ENCODE measurements around the gene LAMA2.

Gene LAMA2

GRCh38 chr6:129041563-129041962 lies 158.6 kb downstream of the LAMA2 start:
- TF ChIP-seq GATA3 (IDR thresholded peaks at IDR 0.05; ENCODE audit: low read depth, low read length) (no peak), GATA2 (IDR thresholded peaks at IDR 0.05; ENCODE audit: low read depth, low read length) (no peak)

GRCh38 chr6:129046526-129046925 lies 163.6 kb downstream of the LAMA2 start:
- TF ChIP-seq GATA3 (IDR thresholded peaks at IDR 0.05; ENCODE audit: low read depth, low read length) (no peak), GATA2 (IDR thresholded peaks at IDR 0.05; ENCODE audit: low read depth, low read length) (no peak)

GRCh38 chr6:129047834-129048233 lies 164.9 kb downstream of the LAMA2 start:
- TF ChIP-seq GATA2 (IDR thresholded peaks at IDR 0.05; ENCODE audit: low read depth, low read length) (no peak), GATA3 (IDR thresholded peaks at IDR 0.05; ENCODE audit: low read depth, low read length) (no peak)

GRCh38 chr6:129050086-129050485 lies 167.1 kb downstream of the LAMA2 start:
- TF ChIP-seq GATA2 (IDR thresholded peaks at IDR 0.05; ENCODE audit: low read depth, low read length): no peak

DNA sequence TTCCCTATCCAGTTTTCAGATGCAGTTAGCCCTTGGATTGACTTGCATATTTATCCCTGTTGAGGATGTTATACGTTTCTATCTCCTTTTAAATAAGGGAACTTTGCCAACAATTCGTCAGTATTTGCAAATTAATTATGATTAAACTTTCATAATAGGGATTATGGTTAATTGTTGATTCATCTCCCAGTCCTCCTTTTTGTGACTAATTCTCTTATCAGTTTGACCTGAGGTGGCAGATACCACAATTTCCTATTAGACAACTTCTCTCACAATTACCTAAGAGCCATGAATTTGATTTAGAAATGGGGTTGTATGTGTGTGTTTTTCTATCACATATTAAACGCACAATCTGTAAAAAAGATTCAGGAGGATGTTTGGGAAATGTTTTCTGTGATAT lies 172.9 kb downstream of the LAMA2 start:
- no peak for TF ChIP-seq GATA3 (IDR thresholded peaks at IDR 0.05; ENCODE audit: low read depth, low read length)
- no peak for TF ChIP-seq GATA2 (IDR thresholded peaks at IDR 0.05; ENCODE audit: low read depth, low read length)

GRCh38 chr6:129059650-129060049 lies 176.7 kb downstream of the LAMA2 start:
- TF ChIP-seq GATA3 (IDR thresholded peaks at IDR 0.05; ENCODE audit: low read depth, low read length) (no peak), GATA2 (IDR thresholded peaks at IDR 0.05; ENCODE audit: low read depth, low read length) (no peak)

DNA sequence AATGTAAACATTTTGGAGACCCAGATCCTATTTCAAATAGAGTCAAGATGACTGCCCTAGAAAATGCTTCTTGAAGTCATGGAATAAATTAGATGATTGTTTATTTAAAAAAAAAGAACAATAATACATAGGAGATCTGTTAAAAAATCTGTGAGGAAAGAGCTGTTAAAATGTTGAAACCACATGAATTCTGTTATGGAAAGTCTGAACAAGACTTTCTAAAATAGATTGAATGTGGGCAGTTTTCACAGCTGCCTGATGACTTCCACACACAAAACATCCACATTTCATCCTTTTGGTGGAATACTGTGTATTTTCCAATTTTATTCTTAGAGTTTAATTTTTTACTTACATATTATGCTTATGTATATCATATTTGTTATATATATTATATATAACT lies 186.1 kb downstream of the LAMA2 start:
- TF ChIP-seq GATA2 (IDR thresholded peaks at IDR 0.05; ENCODE audit: low read depth, low read length) (no peak), GATA3 (IDR thresholded peaks at IDR 0.05; ENCODE audit: low read depth, low read length) (no peak)

DNA sequence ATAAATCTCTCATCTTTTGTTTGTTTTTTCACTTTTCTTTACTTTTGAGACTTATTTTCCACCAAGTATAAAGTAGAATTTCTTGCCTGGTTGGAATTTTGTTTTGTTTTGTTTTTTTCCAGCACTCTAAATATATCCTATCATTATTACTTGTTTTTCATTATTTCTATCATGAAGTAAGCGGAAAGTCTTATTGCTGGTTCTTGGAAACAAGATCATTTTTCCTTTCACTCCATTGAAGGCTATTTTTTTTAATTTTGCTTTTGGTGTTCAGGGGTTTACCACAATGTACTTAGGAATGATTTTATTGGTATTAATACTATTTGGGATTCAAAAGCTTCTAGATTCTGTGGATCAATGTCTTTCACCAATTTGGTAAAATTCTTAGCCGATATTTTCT lies 190.1 kb downstream of the LAMA2 start:
- TF ChIP-seq GATA3 (IDR thresholded peaks at IDR 0.05; ENCODE audit: low read depth, low read length): no peak
- no peak for TF ChIP-seq GATA2 (IDR thresholded peaks at IDR 0.05; ENCODE audit: low read depth, low read length)

- no peak for TF ChIP-seq GATA2 (IDR thresholded peaks at IDR 0.05; ENCODE audit: low read depth, low read length)
These were observed 190.9 kb downstream of the LAMA2 start for GRCh38 chr6:129073691-129074395.

DNA sequence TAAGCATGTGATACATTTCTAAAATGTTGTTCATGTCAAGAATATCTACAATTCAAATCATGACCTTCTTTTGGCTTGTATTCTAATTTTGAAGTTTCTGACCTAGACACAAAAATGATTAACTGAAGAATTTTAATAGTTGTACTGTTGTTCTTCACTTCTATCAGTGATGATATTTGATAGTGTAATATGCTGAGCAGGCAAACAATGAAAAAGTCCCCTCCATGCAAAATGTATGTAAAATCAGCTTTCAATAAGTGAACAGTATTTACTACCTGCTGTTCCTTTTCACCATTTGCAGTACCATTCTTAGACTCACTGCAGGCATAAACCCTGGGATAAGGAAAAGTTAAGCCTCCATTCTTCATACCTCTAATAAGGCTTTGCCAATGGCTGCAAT lies 201.5 kb downstream of the LAMA2 start:
- no peak for TF ChIP-seq GATA3 (IDR thresholded peaks at IDR 0.05; ENCODE audit: low read depth, low read length)
- no peak for TF ChIP-seq GATA2 (IDR thresholded peaks at IDR 0.05; ENCODE audit: low read depth, low read length)

DNA sequence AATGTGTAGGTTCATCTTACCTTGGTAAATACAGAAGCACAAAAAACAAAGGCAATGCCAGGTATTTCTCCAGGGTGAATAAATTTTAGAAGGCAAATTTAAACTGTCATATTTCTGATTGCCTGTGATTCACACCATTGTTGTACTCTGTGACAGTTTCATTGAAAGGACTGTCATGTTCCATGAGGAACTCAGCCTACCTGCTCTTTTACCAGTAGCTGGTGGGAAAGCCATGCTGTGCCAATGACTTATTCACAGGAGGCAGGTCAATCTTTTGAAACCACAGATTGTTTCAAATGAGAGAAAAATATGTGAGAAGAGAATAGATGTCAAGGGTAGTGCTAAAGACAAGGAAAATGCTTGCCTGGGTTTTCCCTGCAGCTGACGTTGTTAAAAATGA lies 206.4 kb downstream of the LAMA2 start:
- TF ChIP-seq GATA2 (IDR thresholded peaks at IDR 0.05; ENCODE audit: low read depth, low read length): no peak
- no peak for TF ChIP-seq GATA3 (IDR thresholded peaks at IDR 0.05; ENCODE audit: low read depth, low read length)

GRCh38 chr6:129094147-129094546 lies 211.2 kb downstream of the LAMA2 start:
- TF ChIP-seq GATA2 (IDR thresholded peaks at IDR 0.05; ENCODE audit: low read depth, low read length) (no peak), GATA3 (IDR thresholded peaks at IDR 0.05; ENCODE audit: low read depth, low read length) (no peak)

GRCh38 chr6:129096651-129097290 lies 213.8 kb downstream of the LAMA2 start:
- TF ChIP-seq GATA3 (IDR thresholded peaks at IDR 0.05; ENCODE audit: low read depth, low read length): no peak
- no peak for TF ChIP-seq GATA2 (IDR thresholded peaks at IDR 0.05; ENCODE audit: low read depth, low read length)

DNA sequence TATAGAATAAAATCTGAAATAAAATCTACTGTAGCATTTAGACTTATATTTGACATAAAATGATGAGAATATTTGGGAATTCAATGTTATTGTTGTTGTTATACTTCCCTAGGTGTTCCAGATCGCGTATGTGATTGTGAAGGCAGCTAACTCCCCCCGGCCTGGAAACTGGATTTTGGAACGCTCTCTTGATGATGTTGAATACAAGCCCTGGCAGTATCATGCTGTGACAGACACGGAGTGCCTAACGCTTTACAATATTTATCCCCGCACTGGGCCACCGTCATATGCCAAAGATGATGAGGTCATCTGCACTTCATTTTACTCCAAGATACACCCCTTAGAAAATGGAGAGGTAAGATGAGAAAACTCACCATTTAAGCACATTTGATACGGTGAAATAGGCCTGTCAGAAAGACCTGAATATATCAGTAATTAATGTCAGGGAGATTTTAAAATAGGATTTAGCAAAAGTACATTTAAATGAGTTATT lies 215.2 kb downstream of the LAMA2 start:
- no peak for TF ChIP-seq GATA3 (IDR thresholded peaks at IDR 0.05; ENCODE audit: low read depth, low read length)
- TF ChIP-seq GATA2 (IDR thresholded peaks at IDR 0.05; ENCODE audit: low read depth, low read length): no peak

GRCh38 chr6:129099696-129100095 lies 216.8 kb downstream of the LAMA2 start:
- TF ChIP-seq GATA2 (IDR thresholded peaks at IDR 0.05; ENCODE audit: low read depth, low read length) (no peak), GATA3 (IDR thresholded peaks at IDR 0.05; ENCODE audit: low read depth, low read length) (no peak)

Data from SH-SY5Y (cell line).